GM12872 (cell line): ENCODE measurements around the gene ALS2CL.
A peak's percentile ranks its signal among the peaks of the same experiment; 100 is the strongest.

Source experiments
- CTCF ChIP-seq: IDR thresholded peaks from 3 replicates; pipeline ENCODE4 v1.5.1; 2011; ENCODE audit warnings: low read depth, mild to moderate bottlenecking, low read length, moderate library complexity; ENCODE audit not compliant: insufficient read depth

The ALS2CL gene

DNA sequence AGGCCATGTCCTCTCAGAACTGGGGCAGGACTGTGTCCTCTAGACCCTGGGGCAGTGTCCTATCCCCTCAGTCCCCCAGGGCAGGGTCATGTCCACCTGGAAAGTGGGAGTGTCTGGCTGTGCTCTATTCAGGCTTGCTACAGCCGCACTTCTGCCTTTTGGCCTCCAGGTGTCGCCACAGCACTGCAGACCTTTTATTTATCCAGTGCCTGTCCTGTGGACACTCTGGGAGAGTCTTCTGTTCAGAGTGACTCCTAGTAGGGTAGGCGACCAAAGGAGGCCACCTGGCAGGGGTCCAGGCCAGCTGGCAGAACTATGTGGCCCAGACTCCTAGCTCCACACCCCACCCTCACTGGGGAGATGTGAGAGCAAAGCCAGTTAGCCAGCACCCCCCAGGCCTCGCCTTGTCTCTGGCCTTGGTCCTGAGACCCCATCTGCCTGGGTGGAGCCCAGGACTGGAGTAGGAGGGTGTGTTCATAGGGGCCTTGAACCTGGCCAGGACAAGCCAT, 11.6 kb upstream of the ALS2CL start:
- peak; percentile 96 for TF ChIP-seq CTCF

- no peak for TF ChIP-seq CTCF
Observed at GRCh38 chr3:46703013-46703520, 9.6 kb upstream of the ALS2CL start.

DNA sequence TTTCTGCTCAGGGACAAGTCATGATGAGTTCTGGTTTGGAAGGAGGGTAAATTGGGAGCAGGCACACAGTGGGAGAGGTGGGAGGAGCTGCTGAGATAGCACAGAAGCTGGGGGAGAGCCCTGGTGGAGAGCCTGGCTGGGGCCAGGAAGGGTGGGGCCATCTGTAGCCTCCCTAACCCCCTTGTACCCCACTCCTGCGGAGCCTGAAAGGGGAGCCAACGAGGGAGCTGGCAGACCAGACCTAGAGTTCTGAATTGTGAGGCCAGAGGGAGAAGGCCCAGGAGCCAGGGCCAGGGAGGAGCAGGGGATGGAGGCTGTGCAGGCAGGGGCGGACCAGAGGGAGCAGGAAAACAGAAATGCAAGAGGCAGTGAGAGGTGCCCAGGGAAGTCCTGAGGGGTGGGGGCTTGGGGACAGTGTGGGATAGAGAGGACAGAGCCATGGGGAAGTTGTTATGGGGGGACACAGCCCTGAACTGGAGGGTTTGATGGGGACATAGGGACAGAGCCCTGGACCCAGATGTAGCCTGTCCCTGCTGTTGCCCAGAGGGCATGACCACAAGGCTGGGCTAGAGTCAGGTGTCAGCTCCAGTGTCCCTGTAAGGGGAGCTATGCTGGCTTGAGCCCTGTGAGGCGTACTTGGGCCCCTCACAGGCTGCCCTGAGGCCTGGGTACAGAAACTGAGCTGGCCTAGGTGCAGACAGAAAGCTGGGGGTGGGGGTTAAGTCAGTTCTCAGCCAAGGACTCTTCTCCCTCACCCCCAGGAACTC, 8.9 kb upstream of the ALS2CL start:
- TF ChIP-seq CTCF, result no peak

- no peak for TF ChIP-seq CTCF
Observed at GRCh38 chr3:46701181-46701939, 7.9 kb upstream of the ALS2CL start, which contains the start of gene TMIE. TMIE (plus strand) TSS chr3:46701392; CDS start chr3:46701488, 96 bp downstream.

DNA sequence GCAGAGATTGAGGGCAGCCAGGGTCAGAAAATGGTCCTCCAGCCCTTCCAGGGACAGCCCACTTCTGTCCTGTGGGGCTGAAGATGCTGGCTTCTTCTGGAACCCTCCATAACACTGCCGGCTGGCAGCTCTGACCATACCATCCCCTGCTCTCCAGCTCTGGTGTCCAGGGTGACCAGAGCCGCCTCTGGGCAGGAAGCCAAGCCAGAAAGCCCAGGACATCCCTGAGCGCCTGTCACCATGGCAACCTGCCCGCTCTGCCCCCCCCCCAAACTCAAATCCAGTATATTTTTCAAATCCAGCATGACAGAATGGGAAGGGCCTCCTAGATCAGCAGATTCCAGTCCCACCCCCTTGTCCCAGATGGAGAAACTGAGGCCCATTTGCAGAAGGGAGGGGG, 7.3 kb upstream of the ALS2CL start:
- TF ChIP-seq CTCF, result no peak

- no peak for TF ChIP-seq CTCF
Observed at GRCh38 chr3:46699676-46700523, 6.4 kb upstream of the ALS2CL start.
